ENCODE measurements around the gene CDCA8.

CDCA8 gene

DNA sequence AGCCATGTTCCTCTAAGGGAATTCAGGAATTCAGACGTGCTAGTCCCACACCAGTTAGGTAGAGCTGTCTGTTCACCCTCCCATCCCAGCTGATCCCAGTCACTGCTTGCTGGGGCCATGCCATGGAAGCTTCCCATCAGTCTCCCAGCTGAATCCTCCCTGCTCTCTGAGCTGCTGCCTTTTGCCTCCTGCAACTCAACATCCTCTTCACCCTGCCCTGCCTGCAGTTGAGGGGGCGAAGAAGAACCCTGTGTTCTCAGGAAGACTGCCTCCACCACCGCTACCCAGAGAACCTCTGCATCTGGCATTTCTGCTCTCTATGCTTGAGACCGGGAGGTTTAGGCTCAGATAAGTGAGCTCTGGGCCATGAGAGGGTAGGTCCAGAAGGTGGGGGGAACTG is 16.2 kb downstream of the CDCA8 start:
- no peak overlapping the region for H3K4me3 ChIP-seq (replicated peaks; ENCODE audit: insufficient read depth, low read length)
- no peak for DNase-seq (ENCODE audit: low read depth in 1 of 2, low spot score in 1 of 2)
- H3K27ac ChIP-seq (replicated peaks), result no peak overlapping the region
- TF ChIP-seq, protein P1, sequence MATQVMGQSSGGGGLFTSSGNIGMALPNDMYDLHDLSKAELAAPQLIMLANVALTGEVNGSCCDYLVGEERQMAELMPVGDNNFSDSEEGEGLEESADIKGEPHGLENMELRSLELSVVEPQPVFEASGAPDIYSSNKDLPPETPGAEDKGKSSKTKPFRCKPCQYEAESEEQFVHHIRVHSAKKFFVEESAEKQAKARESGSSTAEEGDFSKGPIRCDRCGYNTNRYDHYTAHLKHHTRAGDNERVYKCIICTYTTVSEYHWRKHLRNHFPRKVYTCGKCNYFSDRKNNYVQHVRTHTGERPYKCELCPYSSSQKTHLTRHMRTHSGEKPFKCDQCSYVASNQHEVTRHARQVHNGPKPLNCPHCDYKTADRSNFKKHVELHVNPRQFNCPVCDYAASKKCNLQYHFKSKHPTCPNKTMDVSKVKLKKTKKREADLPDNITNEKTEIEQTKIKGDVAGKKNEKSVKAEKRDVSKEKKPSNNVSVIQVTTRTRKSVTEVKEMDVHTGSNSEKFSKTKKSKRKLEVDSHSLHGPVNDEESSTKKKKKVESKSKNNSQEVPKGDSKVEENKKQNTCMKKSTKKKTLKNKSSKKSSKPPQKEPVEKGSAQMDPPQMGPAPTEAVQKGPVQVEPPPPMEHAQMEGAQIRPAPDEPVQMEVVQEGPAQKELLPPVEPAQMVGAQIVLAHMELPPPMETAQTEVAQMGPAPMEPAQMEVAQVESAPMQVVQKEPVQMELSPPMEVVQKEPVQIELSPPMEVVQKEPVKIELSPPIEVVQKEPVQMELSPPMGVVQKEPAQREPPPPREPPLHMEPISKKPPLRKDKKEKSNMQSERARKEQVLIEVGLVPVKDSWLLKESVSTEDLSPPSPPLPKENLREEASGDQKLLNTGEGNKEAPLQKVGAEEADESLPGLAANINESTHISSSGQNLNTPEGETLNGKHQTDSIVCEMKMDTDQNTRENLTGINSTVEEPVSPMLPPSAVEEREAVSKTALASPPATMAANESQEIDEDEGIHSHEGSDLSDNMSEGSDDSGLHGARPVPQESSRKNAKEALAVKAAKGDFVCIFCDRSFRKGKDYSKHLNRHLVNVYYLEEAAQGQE (IDR thresholded peaks at IDR 0.05; ENCODE audit: insufficient replicate concordance, low read depth), result no peak
- TF ChIP-seq CTCF (IDR thresholded peaks at IDR 0.05; ENCODE audit: insufficient read depth, low read length), result no peak
- no peak for TF ChIP-seq SPI1 (IDR thresholded peaks at IDR 0.05; ENCODE audit: borderline replicate concordance, low read depth)
- TF ChIP-seq POLR2AphosphoS5 (IDR thresholded peaks at IDR 0.05; ENCODE audit: low read depth), result no peak
- TF ChIP-seq GABPA (IDR thresholded peaks at IDR 0.05; ENCODE audit: low read depth), result no peak
- H3K27me3 ChIP-seq (ENCODE audit: insufficient read depth, poor library complexity, severe bottlenecking), result no peaks in the 10 kb centered on the region

GRCh38 chr1:37714226-37714625 is 21.9 kb downstream of the CDCA8 start:
- Histone ChIP-seq H3K27ac (replicated peaks) (no peak overlapping the region), H3K4me3 (replicated peaks; ENCODE audit: insufficient read depth, low read length) (no peak overlapping the region), H3K27me3 (ENCODE audit: insufficient read depth, poor library complexity, severe bottlenecking) (no peaks in the 10 kb centered on the region)
- TF ChIP-seq, protein P1 (IDR thresholded peaks at IDR 0.05; ENCODE audit: insufficient replicate concordance, low read depth), result no peak
- TF ChIP-seq GABPA (IDR thresholded peaks at IDR 0.05; ENCODE audit: low read depth), result no peak
- no peak for TF ChIP-seq SPI1 (IDR thresholded peaks at IDR 0.05; ENCODE audit: borderline replicate concordance, low read depth)
- TF ChIP-seq CTCF (IDR thresholded peaks at IDR 0.05; ENCODE audit: insufficient read depth, low read length), result no peak
- no peak for TF ChIP-seq POLR2AphosphoS5 (IDR thresholded peaks at IDR 0.05; ENCODE audit: low read depth)
- DNase-seq (ENCODE audit: low read depth in 1 of 2, low spot score in 1 of 2), result no peak

DNA sequence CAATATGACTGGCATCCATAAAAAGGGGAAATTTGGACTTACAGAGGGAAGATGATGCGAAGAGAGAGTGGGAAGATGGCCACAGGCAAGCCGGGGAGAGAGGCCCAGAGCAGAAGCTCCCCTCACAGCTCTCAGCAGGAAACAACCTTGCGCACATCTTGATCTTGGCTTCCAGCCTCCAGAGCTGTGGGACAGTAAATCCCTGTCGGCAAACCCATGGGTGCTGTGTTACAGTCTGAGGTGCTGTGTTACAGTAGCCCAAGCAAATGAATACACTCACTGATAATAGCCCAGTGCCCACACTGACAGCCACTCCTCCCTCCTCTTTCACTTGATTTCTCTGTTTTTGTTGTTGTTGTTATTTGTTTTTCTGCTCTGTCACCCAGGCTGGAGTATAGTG is 22.4 kb downstream of the CDCA8 start:
- TF ChIP-seq SPI1 (IDR thresholded peaks at IDR 0.05; ENCODE audit: borderline replicate concordance, low read depth) (no peak), GABPA (IDR thresholded peaks at IDR 0.05; ENCODE audit: low read depth) (no peak), CTCF (IDR thresholded peaks at IDR 0.05; ENCODE audit: insufficient read depth, low read length) (no peak), POLR2AphosphoS5 (IDR thresholded peaks at IDR 0.05; ENCODE audit: low read depth) (no peak)
- TF ChIP-seq, protein P1 (IDR thresholded peaks at IDR 0.05; ENCODE audit: insufficient replicate concordance, low read depth), result no peak
- H3K27me3 ChIP-seq (ENCODE audit: insufficient read depth, poor library complexity, severe bottlenecking), result no peaks in the 10 kb centered on the region
- no peak overlapping the region for H3K4me3 ChIP-seq (replicated peaks; ENCODE audit: insufficient read depth, low read length)
- no peak overlapping the region for H3K27ac ChIP-seq (replicated peaks)
- no peak for DNase-seq (ENCODE audit: low read depth in 1 of 2, low spot score in 1 of 2)

Data from HL-60 (cell line).